RWPE1 (cell line): ENCODE measurements around the gene SEC24B.
A peak's percentile ranks its signal among the peaks of the same experiment; 100 is the strongest.

Source experiments
- CTCF ChIA-PET: fragments of 350-600 bp; sonication (Branson Sonifier 250); formaldehyde crosslinking; extraction: SDS; loops from one replicate; lab custom pipeline; 2021; lab: Yijun Ruan, JAX
- POLR2A ChIA-PET: fragments of 400-600 bp; formaldehyde crosslinking; extraction: SDS; loops from one replicate; lab custom pipeline; 2020; ENCODE audit warnings: antibody characterized with exemption; ENCODE audit not compliant: low non-redundant PET; lab: Yijun Ruan, JAX
- DNase-seq: peaks from one replicate; pipeline ENCODE4 v3.0.0; 2012; ENCODE audit warnings: low spot score
- H3K27ac ChIP-seq: fragments of 450-650 bp; 2 replicates; pipeline ENCODE4 v1.5.1; 2017
- CTCF ChIP-seq: fragments of 450-650 bp; conservative IDR thresholded peaks from 2 replicates; pipeline ENCODE4 v1.5.1; 2017; ENCODE audit warnings: low read depth, mild to moderate bottlenecking

Gene SEC24B

DNA sequence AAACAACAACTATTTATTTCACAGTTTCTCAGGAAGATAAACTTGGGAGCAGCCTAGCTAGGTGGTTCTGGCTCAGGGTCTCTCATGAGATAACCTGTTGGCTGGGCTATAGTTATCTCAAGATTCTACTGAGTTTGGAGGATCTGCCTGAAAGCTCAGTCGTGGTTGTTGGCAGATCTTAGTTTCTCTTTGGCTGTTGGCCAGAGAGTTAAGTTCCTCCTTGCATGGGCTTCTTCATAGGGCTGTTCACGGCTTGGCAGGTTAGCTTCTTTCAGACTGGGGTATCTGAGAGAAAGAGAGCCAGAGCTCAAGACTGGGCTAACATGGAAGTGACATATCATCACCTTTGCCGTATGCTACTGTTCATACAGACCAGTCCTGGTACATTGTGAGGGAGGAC is 28.7 kb downstream of the SEC24B start:
- CTCF ChIA-PET, result no interaction called here
- POLR2A ChIA-PET, result no interaction called here

GRCh38 chr4:109462802-109463201 is 29.2 kb downstream of the SEC24B start:
- no peak overlapping the region for H3K27ac ChIP-seq
- DNase-seq, result no peak
- POLR2A ChIA-PET, result no interaction called here
- CTCF ChIA-PET, result interaction anchor here (0.6 kb wide), 1 partner anchor 83 kb away, joined by 3 read pairs; no protein-coding TSS in a partner anchor
- no peak for TF ChIP-seq CTCF

More for the DNA sequence above, 28.7 kb downstream of the SEC24B start:
- TF ChIP-seq CTCF, result no peak
- DNase-seq, result no peak
- H3K27ac ChIP-seq, result no peak overlapping the region

- no peak for DNase-seq
- CTCF ChIA-PET, result no interaction called here
- POLR2A ChIA-PET, result no interaction called here
- TF ChIP-seq CTCF, result no peak
- no peak overlapping the region for H3K27ac ChIP-seq
These were observed 31.5 kb downstream of the SEC24B start for GRCh38 chr4:109465069-109465468.

GRCh38 chr4:109469915-109470314 is 36.3 kb downstream of the SEC24B start:
- no peak for DNase-seq
- no peak overlapping the region for H3K27ac ChIP-seq
- no peak for TF ChIP-seq CTCF
- CTCF ChIA-PET, result interaction anchor here (1.6 kb wide), 1 partner anchor 36 kb away, joined by 3 read pairs; the partner anchor contains the start of gene SEC24B
- POLR2A ChIA-PET, result no interaction called here

- CTCF ChIA-PET, result no interaction called here
- DNase-seq, result peak; percentile 32
- no peak overlapping the region for H3K27ac ChIP-seq
- POLR2A ChIA-PET, result no interaction called here
- no peak for TF ChIP-seq CTCF
These were observed 38.7 kb downstream of the SEC24B start for GRCh38 chr4:109472343-109472761.

DNA sequence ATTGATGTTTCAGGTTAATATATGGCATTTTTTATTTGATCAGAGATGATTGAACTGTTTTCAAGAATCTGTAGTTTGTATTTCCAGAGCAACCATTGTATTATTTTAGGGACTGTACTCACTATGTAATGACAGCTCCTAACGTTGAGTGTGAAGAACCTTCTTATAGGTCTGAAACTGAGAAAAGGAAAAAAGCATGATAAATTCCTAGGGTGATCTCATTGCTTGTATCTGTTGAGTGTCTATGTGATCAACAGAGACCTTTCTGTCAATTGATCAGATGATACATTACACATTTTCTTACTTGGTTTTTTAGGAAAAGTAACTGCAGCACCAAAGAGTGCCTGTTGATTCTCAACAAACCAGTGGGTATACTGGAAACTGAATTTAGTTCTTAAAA is 40.2 kb downstream of the SEC24B start:
- CTCF ChIA-PET, result interaction anchor here (0.7 kb wide), 1 partner anchor 695 kb away, joined by 4 read pairs; no protein-coding TSS in a partner anchor
- POLR2A ChIA-PET, result no interaction called here

More for the DNA sequence above, 40.2 kb downstream of the SEC24B start:
- no peak overlapping the region for H3K27ac ChIP-seq
- TF ChIP-seq CTCF, result no peak
- no peak for DNase-seq
